Measurements from ENCODE around the gene TRIM72. TPM values are rescaled to one million over a fixed set of nuclear protein-coding genes. Genes with fewer than 3 reads are reported as not detected.

The TRIM72 gene
- polyA plus RNA-seq, 3 donors: 0.04 TPM; not detected in 2

GRCh38 chr16:31177136-31177535 lies 36.8 kb upstream of the TRIM72 start:
- Histone ChIP-seq H3K27me3 (ENCODE audit: control insufficient read depth in 2 of 2, insufficient read depth in 2 of 2, low read length in 2 of 2) (no peaks in the 10 kb centered on the region), H3K4me1 (ENCODE audit: control insufficient read depth in 1 of 2, insufficient read depth in 2 of 2, low read length in 2 of 2) (peaks cover 22 to 32% of the 10 kb centered on the region in 2 donors), H3K36me3 (replicated peaks in 1 of 2; ENCODE audit: control insufficient read depth in 1 of 2, insufficient read depth in 2 of 2, low read length in 2 of 2) (peaks cover 0 to under 1% of the 10 kb centered on the region in 2 donors), H3K9ac (ENCODE audit: insufficient read depth, low read length, poor library complexity, severe bottlenecking) (no peak overlapping the region), H2AFZ (ENCODE audit: insufficient read depth, low read depth, low read length, poor library complexity, severe bottlenecking) (peak overlapping the region; percentile 29), H3K4me2 (replicated peaks; ENCODE audit: extremely low read depth, low read length, poor library complexity, severe bottlenecking) (no peak overlapping the region), H4K20me1 (ENCODE audit: insufficient read depth, low read length) (peaks cover 22% of the 10 kb centered on the region), H3K27ac (ENCODE audit: low read depth in 1 of 2, low read length in 2 of 2) (no peak overlapping the region), H3K79me2 (ENCODE audit: insufficient read depth, low read length) (peaks cover 33% of the 10 kb centered on the region), H3K4me3 (replicated peaks in 1 of 3; ENCODE audit: low read depth in 2 of 3, low read length in 3 of 3) (no peak overlapping the region), H3K9me3 (replicated peaks in 1 of 2; ENCODE audit: control insufficient read depth in 1 of 2, insufficient read depth in 1 of 2, low read length in 2 of 2) (no peaks in the 10 kb centered on the region)
- H3K4me1 Mint-ChIP-seq: peaks cover 26% of the 10 kb centered on the region
- peaks cover 2 to 8% (median 6%) of the 10 kb centered on the region in 3 donors for H3K27me3 Mint-ChIP-seq (ENCODE audit: low read depth in 3 of 3)
- peaks cover 0 to 3% (median 0%) of the 10 kb centered on the region in 7 donors for H3K9me3 Mint-ChIP-seq
- DNase-seq: no peak
- peaks cover 1 to 2% of the 10 kb centered on the region in 2 donors for H3K36me3 Mint-ChIP-seq
- H3K27ac Mint-ChIP-seq: peak overlapping the region in 1 of 7 donors; percentile 6
- no peak overlapping the region for H3K4me3 Mint-ChIP-seq
- intact Hi-C loops (cut with micrococcal nuclease): loop anchor here in 1 of 2 donors (10.0 kb wide), 1 partner anchor 268 kb away; the partner anchor contains the start of gene ZNF843
- WGBS (ENCODE audit: insufficient coverage): 0% methylated on average over 3 of the region's 3 CpGs
- TF ChIP-seq CTCF (IDR thresholded peaks at IDR 0.05): no peak

DNA sequence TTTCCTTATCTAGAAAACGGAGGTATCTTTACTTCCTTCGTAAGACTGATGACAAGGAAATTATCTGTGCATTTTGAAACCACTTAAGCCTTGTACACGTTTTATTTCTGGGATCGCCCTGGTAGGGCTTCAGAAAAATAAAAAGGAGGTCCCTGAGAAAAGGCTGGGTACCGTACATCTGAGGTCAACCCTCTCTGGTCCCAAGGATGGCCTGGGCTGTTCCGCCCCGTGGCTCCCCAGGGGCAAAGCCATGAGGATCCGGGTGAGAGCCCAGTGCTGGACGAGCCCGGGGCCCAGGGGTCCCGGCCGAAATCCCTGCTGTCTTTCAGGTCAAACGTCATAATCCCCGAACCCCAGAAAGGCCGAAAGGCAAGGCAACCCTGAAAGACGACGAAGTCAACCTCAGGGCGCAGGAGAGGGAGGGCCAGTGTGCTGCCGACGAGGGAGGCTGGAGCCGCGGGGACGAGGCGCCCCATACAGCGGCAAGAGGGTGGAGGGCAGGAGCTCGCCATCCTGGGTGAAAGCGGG lies 34.6 kb upstream of the TRIM72 start:
- Histone ChIP-seq H3K27ac (ENCODE audit: low read depth in 1 of 2, low read length in 2 of 2) (peak overlapping the region; percentile 88 to 95), H3K27me3 (ENCODE audit: control insufficient read depth in 2 of 2, insufficient read depth in 2 of 2, low read length in 2 of 2) (no peaks in the 10 kb centered on the region), H3K9ac (ENCODE audit: insufficient read depth, low read length, poor library complexity, severe bottlenecking) (peak overlapping the region; percentile 89), H3K36me3 (replicated peaks in 1 of 2; ENCODE audit: control insufficient read depth in 1 of 2, insufficient read depth in 2 of 2, low read length in 2 of 2) (peaks cover 21 to 22% of the 10 kb centered on the region in 2 donors), H3K79me2 (ENCODE audit: insufficient read depth, low read length) (peaks cover 54% of the 10 kb centered on the region), H2AFZ (ENCODE audit: insufficient read depth, low read depth, low read length, poor library complexity, severe bottlenecking) (peak overlapping the region; percentile 94), H3K4me3 (replicated peaks in 1 of 3; ENCODE audit: low read depth in 2 of 3, low read length in 3 of 3) (peak overlapping the region; percentile 71 to 98 (median 95)), H3K4me1 (ENCODE audit: control insufficient read depth in 1 of 2, insufficient read depth in 2 of 2, low read length in 2 of 2) (peaks cover 34 to 42% of the 10 kb centered on the region in 2 donors), H3K4me2 (replicated peaks; ENCODE audit: extremely low read depth, low read length, poor library complexity, severe bottlenecking) (peak overlapping the region; percentile 99), H4K20me1 (ENCODE audit: insufficient read depth, low read length) (peaks cover 43% of the 10 kb centered on the region), H3K9me3 (replicated peaks in 1 of 2; ENCODE audit: control insufficient read depth in 1 of 2, insufficient read depth in 1 of 2, low read length in 2 of 2) (no peaks in the 10 kb centered on the region)
- H3K27me3 Mint-ChIP-seq (ENCODE audit: low read depth in 3 of 3): peaks cover 2 to 6% (median 5%) of the 10 kb centered on the region in 3 donors
- H3K9me3 Mint-ChIP-seq: peaks cover 0 to 3% (median 0%) of the 10 kb centered on the region in 7 donors
- TF ChIP-seq CTCF (IDR thresholded peaks at IDR 0.05): no peak
- intact Hi-C loops (cut with micrococcal nuclease): loop anchor here in 1 of 2 donors (10.0 kb wide), 1 partner anchor 266 kb away; the partner anchor contains the start of gene ZNF843
- under 1% methylated on average over 25 of the region's 27 CpGs for WGBS (ENCODE audit: insufficient coverage)
- no peak for DNase-seq
- peaks cover 22 to 23% of the 10 kb centered on the region in 2 donors for H3K36me3 Mint-ChIP-seq
- H3K4me3 Mint-ChIP-seq: peak overlapping the region; percentile 89 to 93
- H3K27ac Mint-ChIP-seq: peak overlapping the region; percentile 97 to 100 (median 99)
- peaks cover 45% of the 10 kb centered on the region for H3K4me1 Mint-ChIP-seq
